HepG2 (cell line): ENCODE data around the gene KRT79.

Source experiments
- ATF4 ChIP-seq, 2 experiments: fragments of 450-650 bp in 1 of 2; sonication (generic) in 1 of 2; formaldehyde crosslinking; IDR thresholded peaks; 2 replicates each; pipeline versions ENCODE4 v1.5.0 to v1.8.0; 2020 to 2022; ENCODE audit warnings: mild to moderate bottlenecking in 1 of 2, missing genetic modification reagents in 1 of 2
- CBX2 ChIP-seq, 2 experiments: fragments of 200-600 bp in 1 of 2; sonication (generic); formaldehyde crosslinking in 1 of 2; IDR thresholded peaks; 2 replicates each; pipeline versions ENCODE4 v1.7.0 to v1.8.1; 2018 to 2022; ENCODE audit warnings: low read depth in 2 of 2, low read length in 1 of 2, mild to moderate bottlenecking in 1 of 2, missing genetic modification reagents in 1 of 2
- CREB1 ChIP-seq, 2 experiments: fragments of 450-650 bp in 1 of 2; IDR thresholded peaks; 2 replicates each; pipeline ENCODE4 v1.6.1; 2016 to 2017; ENCODE audit warnings: control low read depth in 1 of 2, mild to moderate bottlenecking in 1 of 2, missing compliant biosample characterization in 1 of 2, missing genetic modification characterization in 1 of 2
- DMAP1 ChIP-seq: IDR thresholded peaks from 2 replicates; pipeline ENCODE4 v1.6.1; 2016
- GABPA ChIP-seq, 2 experiments: IDR thresholded peaks; 2 replicates each; pipeline ENCODE4 v1.6.1; 2011 to 2016; ENCODE audit warnings: low read depth in 2 of 2, low read length in 1 of 2, missing biosample characterization in 1 of 2, missing genetic modification characterization in 1 of 2
- MAX ChIP-seq: IDR thresholded peaks from 2 replicates; pipeline ENCODE4 v1.6.1; 2012; ENCODE audit warnings: inconsistent platforms
- MYPOP ChIP-seq: sonication (generic); formaldehyde crosslinking; IDR thresholded peaks from 2 replicates; pipeline ENCODE4 v1.8.1; 2023; ENCODE audit warnings: mild to moderate bottlenecking, moderate library complexity, missing genetic modification reagents
- REPIN1 ChIP-seq: sonication (generic); formaldehyde crosslinking; IDR thresholded peaks from 2 replicates; pipeline ENCODE4 v1.8.0; 2022; ENCODE audit warnings: missing genetic modification reagents, low read depth, mild to moderate bottlenecking, borderline replicate concordance
- XRCC5 ChIP-seq: fragments of 200-400 bp; formaldehyde crosslinking; optimal IDR thresholded peaks from 2 replicates; pipeline ENCODE3; 2017; ENCODE audit warnings: mild to moderate bottlenecking, low read length
- ZNF263 ChIP-seq: sonication (generic); formaldehyde crosslinking; IDR thresholded peaks from 2 replicates; pipeline ENCODE4 v1.4.0; 2020; ENCODE audit warnings: missing genetic modification reagents

GRCh38 chr12:52809166-52809565 is 24.9 kb downstream of the KRT79 start:
- TF ChIP-seq CREB1 (IDR thresholded peaks at IDR 0.05) (no peak), CREB1 (CRISPR knock-in tag; IDR thresholded peaks at IDR 0.05) (no peak), XRCC5 (no peak), MYPOP (CRISPR knock-in tag) (no peak), ATF4 (CRISPR knock-in tag; IDR thresholded peaks at IDR 0.05) (no peak), DMAP1 (no peak), ZNF263 (CRISPR knock-in tag) (no peak), REPIN1 (CRISPR knock-in tag) (no peak), MAX (no peak), CBX2 (IDR thresholded peaks at IDR 0.05; ENCODE audit: low read depth, low read length) (no peak), CBX2 (CRISPR knock-in tag; IDR thresholded peaks at IDR 0.05; ENCODE audit: low read depth) (no peak), GABPA (IDR thresholded peaks at IDR 0.05; ENCODE audit: low read depth, low read length) (no peak), GABPA (CRISPR knock-in tag; IDR thresholded peaks at IDR 0.05; ENCODE audit: low read depth) (no peak)
